Keratinocyte (primary cell): ENCODE data around the gene ANKS1B. TPM values are rescaled to one million over a fixed set of nuclear protein-coding genes. Genes with fewer than 3 reads are reported as not detected.

Source experiments
- DNase-seq: peaks from one replicate; pipeline ENCODE4 v3.0.0-alpha.2; 2011; ENCODE audit warnings: low read depth, missing footprints, low spot score
- FAIRE-seq: peaks from 2 replicates; lab custom pipeline; 2011; peaks lifted over from hg19 to GRCh38; lab: Jason Lieb, UNC
- H2AFZ ChIP-seq: 2 replicates; pipeline ENCODE4 v1.6.0; 2012; ENCODE audit warnings: low read length, control low read depth, inconsistent platforms; ENCODE audit not compliant: control insufficient read depth
- H3K27ac ChIP-seq: 2 replicates; pipeline ENCODE4 v1.5.1; 2011; ENCODE audit warnings: low read length; ENCODE audit not compliant: control insufficient read depth, insufficient read depth
- H3K27me3 ChIP-seq: 3 replicates; pipeline ENCODE4 v1.6.0; 2011; ENCODE audit warnings: low read length; ENCODE audit not compliant: control insufficient read depth, insufficient read depth; ENCODE audit errors: extremely low read depth
- H3K36me3 ChIP-seq, 2 experiments: 2 replicates in 1 of 2; 3 replicates in 1 of 2; pipeline ENCODE4 v1.5.1; 2011; ENCODE audit warnings: low read length in 2 of 2, mild to moderate bottlenecking in 1 of 2; ENCODE audit not compliant: control insufficient read depth in 2 of 2, insufficient read depth in 2 of 2; ENCODE audit errors: extremely low read depth in 1 of 2
- H3K4me1 ChIP-seq: 3 replicates; pipeline ENCODE4 v1.5.1; 2011; ENCODE audit warnings: low read length; ENCODE audit not compliant: control insufficient read depth, insufficient read depth; ENCODE audit errors: extremely low read depth
- H3K4me2 ChIP-seq: 3 replicates; pipeline ENCODE4 v1.6.0; 2011; ENCODE audit warnings: low read depth, low read length; ENCODE audit not compliant: control insufficient read depth, insufficient read depth; ENCODE audit errors: extremely low read depth
- H3K4me3 ChIP-seq, 3 experiments: fragments of 200-600 bp in 1 of 3; sonication (generic) in 1 of 3; 2 replicates in 2 of 3; 3 replicates in 1 of 3; pipeline ENCODE4 v1.5.1; 2011 to 2016; ENCODE audit warnings: low read length in 3 of 3, mild to moderate bottlenecking in 3 of 3, control low read depth in 2 of 3, inconsistent platforms in 1 of 3, low read depth in 1 of 3, mixed read lengths in 1 of 3, mixed run types in 1 of 3, moderate library complexity in 1 of 3; ENCODE audit not compliant: control insufficient read depth in 2 of 3, insufficient read depth in 2 of 3; ENCODE audit errors: extremely low read depth in 1 of 3
- H3K79me2 ChIP-seq: 2 replicates; pipeline ENCODE4 v1.6.0; 2012; ENCODE audit warnings: low read length; ENCODE audit not compliant: control insufficient read depth, insufficient read depth
- H3K9ac ChIP-seq: 3 replicates; pipeline ENCODE4 v1.6.0; 2011; ENCODE audit warnings: low read length; ENCODE audit not compliant: control insufficient read depth, insufficient read depth; ENCODE audit errors: extremely low read depth
- H3K9me1 ChIP-seq: 3 replicates; pipeline ENCODE4 v1.6.0; 2011; ENCODE audit warnings: low read length; ENCODE audit not compliant: control insufficient read depth, insufficient read depth; ENCODE audit errors: extremely low read depth
- H3K9me3 ChIP-seq: 2 replicates; pipeline ENCODE4 v1.5.1; 2012; ENCODE audit warnings: low read depth, low read length; ENCODE audit not compliant: control insufficient read depth
- H4K20me1 ChIP-seq: 3 replicates; pipeline ENCODE4 v1.6.0; 2011; ENCODE audit warnings: low read length; ENCODE audit not compliant: control insufficient read depth, insufficient read depth; ENCODE audit errors: extremely low read depth
- EZH2 ChIP-seq: IDR thresholded peaks from one replicate; pipeline ENCODE4 v1.6.1; 2012; ENCODE audit warnings: inconsistent platforms, mild to moderate bottlenecking, low read length, moderate library complexity
- dilution Hi-C: fragments of 300-500 bp; cut with MboI; formaldehyde crosslinking; loops from one replicate; pipeline ENCODE4 v1.7.0; 2020; ENCODE audit warnings: low sequenced_read_pairs; ENCODE audit not compliant: extremely low pct_ligation_motif_present
- polyA plus RNA-seq, 5 experiments: library from polyadenylated mRNA; depleted of rRNA in 3 of 5; stranded (reverse) in 3 of 5; stranded (forward) in 1 of 5; unstranded in 1 of 5; fragments of >200 nt; gene quantifications; 1 replicate in 1 of 5; 2 replicates in 3 of 5; 3 replicates in 1 of 5; pipeline versions ENCODE4 v1.2.1 to v1.2.3, GENCODE V29; 2011 to 2012; ENCODE audit warnings: missing spikeins in 2 of 5, low read depth in 1 of 5, low replicate concordance in 1 of 5
- TF ChIP-seq, protein P1 (sequence below), 3 experiments: IDR thresholded peaks in 1 of 3; conservative IDR thresholded peaks in 1 of 3; optimal IDR thresholded peaks in 1 of 3; 2 replicates in 2 of 3; 3 replicates in 1 of 3; pipeline versions ENCODE3 to v1.5.1; 2011; ENCODE audit warnings: low read length in 3 of 3, mild to moderate bottlenecking in 3 of 3, moderate library complexity in 2 of 3, control low read depth in 1 of 3, inconsistent platforms in 1 of 3; ENCODE audit not compliant: insufficient read depth in 2 of 3; ENCODE audit errors: extremely low read depth in 1 of 3

Gene ANKS1B
- polyA plus RNA-seq, 1 donor (not counting 4 experiments of a cell fraction or from before 2014, with no cell fraction given) = not detected

DNA sequence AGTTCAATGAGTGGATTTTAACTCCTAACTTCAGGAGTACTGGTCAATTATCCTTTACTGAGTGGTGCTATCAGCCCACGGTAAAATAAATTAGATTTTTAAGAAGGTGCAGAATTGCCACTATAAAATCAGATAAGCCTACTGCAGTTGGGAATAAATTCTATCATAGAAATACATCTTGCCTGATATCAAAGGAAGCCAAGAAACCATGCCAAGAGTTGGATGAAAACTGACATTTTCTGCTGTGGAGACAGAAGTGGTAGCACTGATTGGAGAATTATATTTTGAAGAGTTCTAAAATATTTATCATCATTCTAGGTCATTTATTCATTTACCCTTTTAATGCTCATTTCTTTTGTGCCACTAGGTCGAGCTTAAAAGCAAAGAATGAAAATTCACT lies 874.5 kb downstream of the ANKS1B start:
- Histone ChIP-seq H4K20me1 (no peaks in the 10 kb centered on the region), H3K36me3 (no peaks in the 10 kb centered on the region), H3K4me1 (no peaks in the 10 kb centered on the region), H3K9me1 (no peaks in the 10 kb centered on the region), H3K9me3 (no peaks in the 10 kb centered on the region), H2AFZ (no peak overlapping the region), H3K4me3 (no peak overlapping the region), H3K79me2 (no peaks in the 10 kb centered on the region), H3K9ac (no peak overlapping the region), H3K27me3 (no peaks in the 10 kb centered on the region), H3K4me2 (no peak overlapping the region), H3K27ac (no peak overlapping the region)
- FAIRE-seq (no peak), DNase-seq (no peak)
- TF ChIP-seq, protein P1, sequence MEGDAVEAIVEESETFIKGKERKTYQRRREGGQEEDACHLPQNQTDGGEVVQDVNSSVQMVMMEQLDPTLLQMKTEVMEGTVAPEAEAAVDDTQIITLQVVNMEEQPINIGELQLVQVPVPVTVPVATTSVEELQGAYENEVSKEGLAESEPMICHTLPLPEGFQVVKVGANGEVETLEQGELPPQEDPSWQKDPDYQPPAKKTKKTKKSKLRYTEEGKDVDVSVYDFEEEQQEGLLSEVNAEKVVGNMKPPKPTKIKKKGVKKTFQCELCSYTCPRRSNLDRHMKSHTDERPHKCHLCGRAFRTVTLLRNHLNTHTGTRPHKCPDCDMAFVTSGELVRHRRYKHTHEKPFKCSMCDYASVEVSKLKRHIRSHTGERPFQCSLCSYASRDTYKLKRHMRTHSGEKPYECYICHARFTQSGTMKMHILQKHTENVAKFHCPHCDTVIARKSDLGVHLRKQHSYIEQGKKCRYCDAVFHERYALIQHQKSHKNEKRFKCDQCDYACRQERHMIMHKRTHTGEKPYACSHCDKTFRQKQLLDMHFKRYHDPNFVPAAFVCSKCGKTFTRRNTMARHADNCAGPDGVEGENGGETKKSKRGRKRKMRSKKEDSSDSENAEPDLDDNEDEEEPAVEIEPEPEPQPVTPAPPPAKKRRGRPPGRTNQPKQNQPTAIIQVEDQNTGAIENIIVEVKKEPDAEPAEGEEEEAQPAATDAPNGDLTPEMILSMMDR (optimal IDR thresholded peaks at IDR 0.05 in 1 of 3, IDR thresholded peaks at IDR 0.05 in 1 of 3, conservative IDR thresholded peaks at IDR 0.05 in 1 of 3; ENCODE audit: extremely low read depth in 1 of 3, insufficient read depth in 2 of 3, low read length in 3 of 3) = no peak
- no peak for TF ChIP-seq EZH2
- dilution Hi-C loops = no loop called here

GRCh38 chr12:99108924-99109323 lies 875.8 kb downstream of the ANKS1B start:
- dilution Hi-C loops = no loop called here
- Histone ChIP-seq H3K27ac (no peak overlapping the region), H3K4me3 (no peak overlapping the region), H4K20me1 (no peaks in the 10 kb centered on the region), H3K9ac (no peak overlapping the region), H3K79me2 (no peaks in the 10 kb centered on the region), H3K27me3 (no peaks in the 10 kb centered on the region), H3K9me1 (no peaks in the 10 kb centered on the region), H2AFZ (no peak overlapping the region), H3K36me3 (no peaks in the 10 kb centered on the region), H3K4me2 (no peak overlapping the region), H3K9me3 (no peaks in the 10 kb centered on the region), H3K4me1 (no peaks in the 10 kb centered on the region)
- TF ChIP-seq EZH2 = no peak
- TF ChIP-seq, protein P1 (optimal IDR thresholded peaks at IDR 0.05 in 1 of 3, IDR thresholded peaks at IDR 0.05 in 1 of 3, conservative IDR thresholded peaks at IDR 0.05 in 1 of 3; ENCODE audit: extremely low read depth in 1 of 3, insufficient read depth in 2 of 3, low read length in 3 of 3) = no peak
- FAIRE-seq = no peak
- no peak for DNase-seq
